Right lobe of liver (tissue), 4 donors: Measurements from ENCODE around the gene SCAPER.

ENCODE experiments used
- POLR2A ChIP-seq: fragments of 450-650 bp; IDR thresholded peaks from one replicate; pipeline ENCODE4 v1.6.1; 2017; ENCODE audit warnings: antibody characterized with exemption, mild to moderate bottlenecking
- TF ChIP-seq, protein P1 (sequence below), 4 donors: fragments of 200-600 bp in 3 of 4; fragments of 450-650 bp in 1 of 4; IDR thresholded peaks; one replicate each; pipeline versions ENCODE4 v1.5.1 to v1.8.0; 2016 to 2022; ENCODE audit warnings: antibody characterized with exemption in 4 of 4, mild to moderate bottlenecking in 2 of 4
- donor health status: DM: no; HTN: no; CAD: no.
- donor health status: DM: no; HTN: no; CAD: no.
- donor health status: DM: no; HTN: yes; CAD: no.

- TF ChIP-seq, protein P1, sequence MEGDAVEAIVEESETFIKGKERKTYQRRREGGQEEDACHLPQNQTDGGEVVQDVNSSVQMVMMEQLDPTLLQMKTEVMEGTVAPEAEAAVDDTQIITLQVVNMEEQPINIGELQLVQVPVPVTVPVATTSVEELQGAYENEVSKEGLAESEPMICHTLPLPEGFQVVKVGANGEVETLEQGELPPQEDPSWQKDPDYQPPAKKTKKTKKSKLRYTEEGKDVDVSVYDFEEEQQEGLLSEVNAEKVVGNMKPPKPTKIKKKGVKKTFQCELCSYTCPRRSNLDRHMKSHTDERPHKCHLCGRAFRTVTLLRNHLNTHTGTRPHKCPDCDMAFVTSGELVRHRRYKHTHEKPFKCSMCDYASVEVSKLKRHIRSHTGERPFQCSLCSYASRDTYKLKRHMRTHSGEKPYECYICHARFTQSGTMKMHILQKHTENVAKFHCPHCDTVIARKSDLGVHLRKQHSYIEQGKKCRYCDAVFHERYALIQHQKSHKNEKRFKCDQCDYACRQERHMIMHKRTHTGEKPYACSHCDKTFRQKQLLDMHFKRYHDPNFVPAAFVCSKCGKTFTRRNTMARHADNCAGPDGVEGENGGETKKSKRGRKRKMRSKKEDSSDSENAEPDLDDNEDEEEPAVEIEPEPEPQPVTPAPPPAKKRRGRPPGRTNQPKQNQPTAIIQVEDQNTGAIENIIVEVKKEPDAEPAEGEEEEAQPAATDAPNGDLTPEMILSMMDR (IDR thresholded peaks at IDR 0.05), result no peak
- no peak for TF ChIP-seq POLR2A
Observed at GRCh38 chr15:76945494-76946093, 40.5 kb upstream of the SCAPER start.
